ENCODE data around the gene FGF14. TPM values are rescaled to one million over a fixed set of nuclear protein-coding genes. Genes with fewer than 3 reads are reported as not detected.

Gene FGF14
- total and polyA plus RNA-seq, 2 of the 4 experiments (the other 2 are of a cell fraction), result under 0.01 TPM; not detected in 1

GRCh38 chr13:102310691-102311418 is 91.0 kb downstream of the FGF14 start:
- in situ Hi-C loops (cut with MboI; ENCODE audit: low sequenced_read_pairs), result no loop called here
- TF ChIP-seq RAD21 (IDR thresholded peaks at IDR 0.05; ENCODE audit: low read length), result no peak
- no peak for TF ChIP-seq USF2 (IDR thresholded peaks at IDR 0.05; ENCODE audit: low read depth, low read length)
- no peak for TF ChIP-seq RFX5 (IDR thresholded peaks at IDR 0.05; ENCODE audit: low read depth, low read length)
- TF ChIP-seq BHLHE40 (IDR thresholded peaks at IDR 0.05; ENCODE audit: low read depth, low read length), result no peak

More at GRCh38 chr13:102310691-102311418, 91.0 kb downstream of the FGF14 start:
- ATAC-seq (ENCODE audit: low read depth), result no peak
- no peaks in the 10 kb centered on the region for H3K27me3 ChIP-seq (ENCODE audit: control insufficient read depth, insufficient read depth, low read length)
- 88% methylated on average over 2 of the region's 4 CpGs; no CpG with 5 or more reads in 1 of the 2 experiments for WGBS, 2 experiments (ENCODE audit: extremely low coverage in 2 of 2, insufficient read length in 1 of 2)
- H4K5ac ChIP-seq (ENCODE audit: low read depth, low read length), result no peak overlapping the region
- dilution Hi-C loops (cut with HindIII; ENCODE audit: low sequenced_read_pairs, unreplicated experiment), result no loop called here
- no peak for DNase-seq
- H3K9me3 ChIP-seq (ENCODE audit: control insufficient read depth, insufficient read depth, low read length), result no peaks in the 10 kb centered on the region
- H2BK15ac ChIP-seq (ENCODE audit: low read depth, low read length), result no peak overlapping the region
- H3K36me3 ChIP-seq (ENCODE audit: control insufficient read depth, insufficient read depth, low read length), result no peaks in the 10 kb centered on the region
- H3K18ac ChIP-seq (ENCODE audit: low read depth, low read length), result no peak overlapping the region
- H4K91ac ChIP-seq (ENCODE audit: insufficient read depth, low read depth, low read length), result no peak overlapping the region
- CTCF ChIA-PET, result no interaction called here
- H3K9me1 ChIP-seq (ENCODE audit: insufficient read depth, low read length), result no peaks in the 10 kb centered on the region
- H4K20me1 ChIP-seq (ENCODE audit: insufficient read depth, low read length), result no peaks in the 10 kb centered on the region
- no peak overlapping the region for H3K14ac ChIP-seq (replicated peaks; ENCODE audit: low read depth, low read length)
- no peak overlapping the region for H3K23ac ChIP-seq (ENCODE audit: low read depth, low read length)
- intact Hi-C loops (cut with micrococcal nuclease), result no loop called here
- no peak overlapping the region for H3K9ac ChIP-seq (ENCODE audit: low read depth, low read length)
- H2BK120ac ChIP-seq (ENCODE audit: low read depth, low read length), result no peak overlapping the region
- H2AK5ac ChIP-seq (ENCODE audit: low read depth, low read length), result no peak overlapping the region
- no peak overlapping the region for H3K4me2 ChIP-seq (ENCODE audit: low read depth, low read length)
- no peak overlapping the region for H2AFZ ChIP-seq (replicated peaks; ENCODE audit: low read length, poor library complexity)
- H3K27ac ChIP-seq (ENCODE audit: insufficient read depth, low read length), result no peak overlapping the region
- BruUV-seq (replicated peaks), result no TSS peak
- no peak overlapping the region for H3K4ac ChIP-seq (ENCODE audit: low read depth, low read length)
- H2AK9ac ChIP-seq (replicated peaks; ENCODE audit: low read depth, low read length, poor library complexity), result no peak overlapping the region
- no peak overlapping the region for H3K56ac ChIP-seq (ENCODE audit: extremely low read depth, insufficient read depth, low read length)
- no peak overlapping the region for H4K8ac ChIP-seq (ENCODE audit: low read depth in 2 of 2, low read length in 2 of 2)
- no peak overlapping the region for H3K4me3 ChIP-seq (ENCODE audit: insufficient read depth, low read depth, low read length)
- H3K79me1 ChIP-seq (ENCODE audit: low read depth in 1 of 2, low read length in 2 of 2), result no peaks in the 10 kb centered on the region
- H2BK5ac ChIP-seq (ENCODE audit: low read depth, low read length, poor library complexity, severe bottlenecking), result no peak overlapping the region
- POLR2A ChIA-PET (ENCODE audit: unreplicated experiment), result interaction anchor here (0.5 kb wide), 1 partner anchor 308 kb away, joined by 3 read pairs; no protein-coding TSS in a partner anchor
- no peak overlapping the region for H2BK20ac ChIP-seq (ENCODE audit: low read depth, low read length)
- no peaks in the 10 kb centered on the region for H3K4me1 ChIP-seq (ENCODE audit: control insufficient read depth, insufficient read depth, low read length)

Data from IMR-90 (cell line).